ENCODE data around the gene ZBTB48.

The ZBTB48 gene

GRCh38 chr1:6588893-6589520 lies 9.2 kb downstream of the ZBTB48 start:
- TF ChIP-seq CTCF (IDR thresholded peaks at IDR 0.05; ENCODE audit: insufficient read depth, low read length, poor library complexity, severe bottlenecking) (no peak), EZH2phosphoT487 (conservative IDR thresholded peaks at IDR 0.05; ENCODE audit: low read length) (no peak)
- H3K9ac ChIP-seq (ENCODE audit: low read length) = no peak overlapping the region
- H3K9me3 ChIP-seq (ENCODE audit: insufficient read depth, low read length) = no peaks in the 10 kb centered on the region
- no peaks in the 10 kb centered on the region for H3K79me2 ChIP-seq (ENCODE audit: insufficient read depth, low read length)
- H3K9me2 ChIP-seq (replicated peaks; ENCODE audit: insufficient read depth, low read length) = no peaks in the 10 kb centered on the region
- H3F3A ChIP-seq (ENCODE audit: insufficient read depth) = no peaks in the 10 kb centered on the region
- no peaks in the 10 kb centered on the region for H4K20me1 ChIP-seq (ENCODE audit: low read depth, low read length)
- no peak overlapping the region for H3K4me3 ChIP-seq (ENCODE audit: insufficient read depth, low read length, poor library complexity, severe bottlenecking)
- H2AFZ ChIP-seq (ENCODE audit: low read depth, low read length, severe bottlenecking) = no peak overlapping the region
- no peaks in the 10 kb centered on the region for H3K27me3 ChIP-seq (ENCODE audit: low read length)
- no peak overlapping the region for H3K27ac ChIP-seq (ENCODE audit: low read depth, low read length)
- no peaks in the 10 kb centered on the region for H3K36me3 ChIP-seq (ENCODE audit: low read length)
- no peak overlapping the region for H3K4me2 ChIP-seq (ENCODE audit: low read depth, low read length, poor library complexity, severe bottlenecking)

GRCh38 chr1:6590046-6590445 lies 10.3 kb downstream of the ZBTB48 start:
- Histone ChIP-seq H2AFZ (ENCODE audit: low read depth, low read length, severe bottlenecking) (no peak overlapping the region), H3K9me3 (ENCODE audit: insufficient read depth, low read length) (no peaks in the 10 kb centered on the region), H3K79me2 (ENCODE audit: insufficient read depth, low read length) (no peaks in the 10 kb centered on the region), H3K36me3 (ENCODE audit: low read length) (no peaks in the 10 kb centered on the region), H3K27me3 (ENCODE audit: low read length) (no peaks in the 10 kb centered on the region), H3K9ac (ENCODE audit: low read length) (no peak overlapping the region), H4K20me1 (ENCODE audit: low read depth, low read length) (no peaks in the 10 kb centered on the region), H3K4me2 (ENCODE audit: low read depth, low read length, poor library complexity, severe bottlenecking) (no peak overlapping the region), H3F3A (ENCODE audit: insufficient read depth) (no peaks in the 10 kb centered on the region), H3K9me2 (replicated peaks; ENCODE audit: insufficient read depth, low read length) (no peaks in the 10 kb centered on the region), H3K4me3 (ENCODE audit: insufficient read depth, low read length, poor library complexity, severe bottlenecking) (no peak overlapping the region), H3K27ac (ENCODE audit: low read depth, low read length) (no peak overlapping the region)
- TF ChIP-seq CTCF (IDR thresholded peaks at IDR 0.05; ENCODE audit: insufficient read depth, low read length, poor library complexity, severe bottlenecking) = no peak
- TF ChIP-seq EZH2phosphoT487 (conservative IDR thresholded peaks at IDR 0.05; ENCODE audit: low read length) = no peak

DNA sequence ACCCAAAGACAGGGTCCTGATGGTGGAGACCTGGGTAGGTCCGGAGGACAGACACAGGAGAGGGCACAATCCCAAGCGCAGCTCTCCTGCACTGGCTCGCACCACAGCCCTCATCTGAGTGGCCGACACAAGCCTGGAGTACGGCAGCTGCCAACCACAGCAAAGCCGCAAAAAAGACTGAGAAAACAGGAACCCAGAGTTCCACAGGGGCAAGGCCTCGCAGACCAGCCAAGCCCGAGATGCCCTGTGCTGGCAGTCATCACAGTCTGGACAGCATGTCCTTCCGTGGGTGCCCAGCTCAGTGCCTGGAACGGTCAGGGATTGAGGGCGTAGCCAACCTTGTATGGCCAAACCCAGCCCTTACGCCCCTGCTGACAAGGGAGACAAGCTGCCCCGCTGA lies 11.4 kb downstream of the ZBTB48 start:
- no peaks in the 10 kb centered on the region for H3K9me2 ChIP-seq (replicated peaks; ENCODE audit: insufficient read depth, low read length)
- no peaks in the 10 kb centered on the region for H4K20me1 ChIP-seq (ENCODE audit: low read depth, low read length)
- no peaks in the 10 kb centered on the region for H3K27me3 ChIP-seq (ENCODE audit: low read length)
- H3K4me2 ChIP-seq (ENCODE audit: low read depth, low read length, poor library complexity, severe bottlenecking) = no peak overlapping the region
- no peak for TF ChIP-seq CTCF (IDR thresholded peaks at IDR 0.05; ENCODE audit: insufficient read depth, low read length, poor library complexity, severe bottlenecking)
- no peaks in the 10 kb centered on the region for H3K36me3 ChIP-seq (ENCODE audit: low read length)
- no peak overlapping the region for H2AFZ ChIP-seq (ENCODE audit: low read depth, low read length, severe bottlenecking)
- no peaks in the 10 kb centered on the region for H3K9me3 ChIP-seq (ENCODE audit: insufficient read depth, low read length)
- no peak overlapping the region for H3K4me3 ChIP-seq (ENCODE audit: insufficient read depth, low read length, poor library complexity, severe bottlenecking)
- H3K27ac ChIP-seq (ENCODE audit: low read depth, low read length) = no peak overlapping the region
- H3F3A ChIP-seq (ENCODE audit: insufficient read depth) = no peaks in the 10 kb centered on the region
- H3K9ac ChIP-seq (ENCODE audit: low read length) = no peak overlapping the region
- H3K79me2 ChIP-seq (ENCODE audit: insufficient read depth, low read length) = no peaks in the 10 kb centered on the region

All from SU-DHL-6 (cell line).